HepG2 (cell line): ENCODE data around the gene NPFFR1. TPM values are rescaled to one million over a fixed set of nuclear protein-coding genes. Genes with fewer than 3 reads are reported as not detected.

Source experiments
- ATAC-seq: fragments of 200-7000 bp; cut with Tn5 transposase; 3 replicates; pipeline ENCODE4 v1.9.1; 2020; ENCODE audit warnings: mild to moderate bottlenecking, moderate library complexity
- BruUV-seq: library from RNA; stranded (reverse); fragments of 400-500 nt; replicated peaks from 2 replicates; lab custom pipeline; 2021; lab: Mats Ljungman, UMichigan
- CTCF ChIA-PET: fragments of 300-600 bp; formaldehyde crosslinking; extraction: SDS; loops from one replicate; lab custom pipeline; 2021; ENCODE audit warnings: low total read pairs, inconsistent platforms, low intra/inter-chr PET ratio; lab: Yijun Ruan, JAX
- POLR2A ChIA-PET: fragments of 350-600 bp; sonication (Branson Sonifier 250); formaldehyde crosslinking; loops from one replicate; lab custom pipeline; 2020; ENCODE audit warnings: antibody characterized with exemption, inconsistent platforms; lab: Yijun Ruan, JAX
- DNase-seq: peaks from one replicate; pipeline ENCODE4 v3.0.0-alpha.2; 2015; ENCODE audit warnings: low spot score
- FAIRE-seq: peaks from 3 replicates; lab custom pipeline; 2011; peaks lifted over from hg19 to GRCh38; lab: Jason Lieb, UNC
- H2AFZ ChIP-seq: one replicate; pipeline ENCODE4 v1.6.1; 2011; ENCODE audit warnings: low read length, inconsistent platforms
- H3K27ac ChIP-seq: fragments of 300-600 bp; 3 replicates; pipeline ENCODE4 v1.8.0; 2011; ENCODE audit warnings: mixed run types, mild to moderate bottlenecking, mixed read lengths, low read length, inconsistent platforms; ENCODE audit not compliant: insufficient read depth; ENCODE audit errors: extremely low read length
- H3K27me3 ChIP-seq, 2 experiments: fragments of 200-600 bp in 1 of 2; 2 replicates in 1 of 2; 3 replicates in 1 of 2; pipeline versions ENCODE4 v1.6.0 to v1.8.0; 2011; ENCODE audit warnings: low read length in 2 of 2, mild to moderate bottlenecking in 2 of 2, moderate library complexity in 2 of 2, inconsistent platforms in 1 of 2; ENCODE audit not compliant: insufficient read depth in 2 of 2, control insufficient read depth in 1 of 2
- H3K36me3 ChIP-seq, 2 experiments: fragments of 200-600 bp in 1 of 2; replicated peaks in 1 of 2; 2 replicates in 1 of 2; 3 replicates in 1 of 2; pipeline versions ENCODE4 v1.5.1 to v1.8.0; 2011; ENCODE audit warnings: low read length in 2 of 2, inconsistent platforms in 1 of 2; ENCODE audit not compliant: insufficient read depth in 2 of 2, control insufficient read depth in 1 of 2
- H3K4me1 ChIP-seq: 2 replicates; pipeline ENCODE4 v1.5.1; 2012; ENCODE audit warnings: low read length, inconsistent platforms; ENCODE audit not compliant: insufficient read depth
- H3K4me2 ChIP-seq: 2 replicates; pipeline ENCODE4 v1.6.0; 2011; ENCODE audit warnings: low read depth, low read length, inconsistent platforms
- H3K4me3 ChIP-seq, 3 experiments: fragments of 200-600 bp in 1 of 3; sonication (generic), shearing (Covaris generic) in 1 of 3; replicated peaks in 1 of 3; 2 replicates each; pipeline ENCODE4 v1.5.1; 2011 to 2016; ENCODE audit warnings: low read length in 3 of 3, inconsistent platforms in 2 of 3, low read depth in 2 of 3, mild to moderate bottlenecking in 2 of 3, control low read depth in 1 of 3, mixed read lengths in 1 of 3; ENCODE audit not compliant: insufficient read depth in 1 of 3
- H3K79me2 ChIP-seq: one replicate; pipeline ENCODE4 v1.6.1; 2011; ENCODE audit warnings: low read length, inconsistent platforms; ENCODE audit not compliant: insufficient read depth
- H3K9ac ChIP-seq: 2 replicates; pipeline ENCODE4 v1.6.0; 2011; ENCODE audit warnings: mild to moderate bottlenecking, low read depth, low read length, inconsistent platforms; ENCODE audit not compliant: insufficient read depth
- H3K9me3 ChIP-seq: 2 replicates; pipeline ENCODE4 v1.5.1; 2012; ENCODE audit warnings: mild to moderate bottlenecking, low read length
- H4K20me1 ChIP-seq: 2 replicates; pipeline ENCODE4 v1.6.0; 2011; ENCODE audit warnings: inconsistent platforms, mild to moderate bottlenecking, low read length, moderate library complexity; ENCODE audit not compliant: insufficient read depth
- ATM ChIP-seq: fragments of 450-650 bp; IDR thresholded peaks from 2 replicates; pipeline ENCODE4 v1.7.1; 2017; ENCODE audit warnings: mild to moderate bottlenecking, borderline replicate concordance
- CENPT ChIP-seq: sonication (generic); formaldehyde crosslinking; IDR thresholded peaks from 2 replicates; pipeline ENCODE4 v1.8.0; 2022; ENCODE audit warnings: low read depth, mild to moderate bottlenecking, moderate library complexity, missing genetic modification reagents
- CREM ChIP-seq, 2 experiments: sonication (generic) in 1 of 2; formaldehyde crosslinking in 1 of 2; IDR thresholded peaks; 2 replicates each; pipeline versions ENCODE4 v1.4.0 to v1.6.1; 2016 to 2020; ENCODE audit warnings: antibody characterized with exemption in 1 of 2, mild to moderate bottlenecking in 1 of 2, missing genetic modification reagents in 1 of 2
- DBP ChIP-seq: sonication (generic); formaldehyde crosslinking; IDR thresholded peaks from 2 replicates; pipeline ENCODE4 v1.4.0; 2020; ENCODE audit warnings: missing genetic modification reagents; ENCODE audit errors: not compliant biosample characterization
- FOSL1 ChIP-seq: sonication (generic); formaldehyde crosslinking; IDR thresholded peaks from 2 replicates; pipeline ENCODE4 v1.9.0; 2021; ENCODE audit warnings: missing genetic modification reagents, borderline replicate concordance
- FOSL2 ChIP-seq: sonication (generic); formaldehyde crosslinking; IDR thresholded peaks from 2 replicates; pipeline ENCODE4 v1.4.0; 2020; ENCODE audit warnings: missing genetic modification reagents
- HOXA5 ChIP-seq: sonication (generic); formaldehyde crosslinking; IDR thresholded peaks from 2 replicates; pipeline ENCODE4 v1.4.0; 2020; ENCODE audit warnings: missing genetic modification reagents
- MBD4 ChIP-seq: IDR thresholded peaks from 2 replicates; pipeline ENCODE4 v1.6.1; 2012; ENCODE audit warnings: low read length, inconsistent platforms, borderline replicate concordance
- NCOA1 ChIP-seq: sonication (generic); formaldehyde crosslinking; IDR thresholded peaks from 2 replicates; pipeline ENCODE4 v1.9.0; 2021; ENCODE audit warnings: missing genetic modification reagents
- SETDB1 ChIP-seq: sonication (generic); formaldehyde crosslinking; IDR thresholded peaks from 2 replicates; pipeline ENCODE4 v1.5.1; 2020; ENCODE audit warnings: missing genetic modification reagents, mild to moderate bottlenecking, borderline replicate concordance
- SIN3A ChIP-seq: IDR thresholded peaks from 2 replicates; pipeline ENCODE4 v1.6.1; 2011; ENCODE audit warnings: low read depth, mild to moderate bottlenecking, control low read depth, low read length, borderline replicate concordance
- ZC3H13 ChIP-seq: sonication (generic); formaldehyde crosslinking; IDR thresholded peaks from 2 replicates; pipeline ENCODE4 v1.8.1; 2023; ENCODE audit warnings: mild to moderate bottlenecking, missing genetic modification reagents, moderate library complexity
- ZFP36L1 ChIP-seq: sonication (generic); formaldehyde crosslinking; IDR thresholded peaks from 2 replicates; pipeline ENCODE4 v1.8.0; 2022; ENCODE audit warnings: mild to moderate bottlenecking, missing genetic modification reagents, moderate library complexity
- ZNF317 ChIP-seq: sonication (generic); formaldehyde crosslinking; IDR thresholded peaks from 2 replicates; pipeline ENCODE4 v1.5.0; 2020; ENCODE audit warnings: mild to moderate bottlenecking, missing genetic modification reagents
- ZNF503 ChIP-seq: sonication (generic); formaldehyde crosslinking; IDR thresholded peaks from 2 replicates; pipeline ENCODE4 v1.4.0; 2020; ENCODE audit warnings: missing genetic modification reagents
- ZNF577 ChIP-seq: sonication (generic); formaldehyde crosslinking; IDR thresholded peaks from 2 replicates; pipeline ENCODE4 v1.4.0; 2020; ENCODE audit warnings: mild to moderate bottlenecking, low read depth, missing genetic modification reagents, borderline replicate concordance
- ZNF790 ChIP-seq: sonication (generic); formaldehyde crosslinking; IDR thresholded peaks from 2 replicates; pipeline ENCODE4 v1.8.0; 2022; ENCODE audit warnings: missing genetic modification reagents, mild to moderate bottlenecking, borderline replicate concordance
- WGBS: methylation state at CpG from one replicate; pipeline ENCODE4 v1.1.6; 2017; ENCODE audit warnings: low lambda C conversion rate; 5-methylcytosine and 5-hydroxymethylcytosine counted together
- in situ Hi-C: cut with HindIII; loops from 2 replicates; pipeline ENCODE4 v1.10.0; 2017; ENCODE audit warnings: low pct_unique_long_range_greater_than_20kb; ENCODE audit not compliant: extremely low pct_ligation_motif_present
- intact Hi-C: fragments of 100-400 bp; cut with micrococcal nuclease; formaldehyde crosslinking; loops from one replicate; pipeline ENCODE4 v1.10.0; 2022; ENCODE audit not compliant: unreplicated experiment
- polyA plus RNA-seq, 8 experiments: library from polyadenylated mRNA; depleted of rRNA in 3 of 8; stranded (reverse) in 7 of 8; unstranded in 1 of 8; fragments of >200 nt; fragmentation: Illumina TruSeq in 4 of 8; extraction: Trizol in 4 of 8; gene quantifications; 2 replicates each; pipeline versions ENCODE4 v1.2.1 to v1.2.3, GENCODE V29; 2011 to 2016; ENCODE audit warnings: low read depth in 4 of 8, missing spikeins in 1 of 8, mixed read lengths in 1 of 8; ENCODE audit not compliant: insufficient read depth in 1 of 8
- total RNA-seq, 5 experiments: library from RNA; depleted of rRNA; stranded (reverse); fragments of >200 nt; fragmentation: Illumina TruSeq; extraction: Trizol; gene quantifications; 2 replicates each; pipeline ENCODE4 v1.2.3, GENCODE V29; 2016; ENCODE audit warnings: low read depth in 1 of 5

Gene NPFFR1
- total and polyA plus RNA-seq, 2 of the 13 experiments (the other 11 are each of a cell fraction or from before 2014, with no cell fraction given), result under 0.01 TPM; not detected in 1

GRCh38 chr10:70308121-70309060, 24.6 kb upstream of the NPFFR1 start:
- BruUV-seq, result no TSS peak
- Histone ChIP-seq H3K4me3 (no peak overlapping the region), H3K27ac (no peak overlapping the region), H3K36me3 (peaks cover 1 to 34% of the 10 kb centered on the region in 2 experiments; a peak in 4 of 5 replicates)
- no peak for ATAC-seq
- in situ Hi-C loops (no loop called here), intact Hi-C loops (no loop called here)
- WGBS, result 98% methylated on average over 14 of the region's 19 CpGs
- no peak for TF ChIP-seq NCOA1 (CRISPR knock-in tag)
- TF ChIP-seq ZNF317 (CRISPR knock-in tag), result no peak
- no peak for TF ChIP-seq FOSL1 (CRISPR knock-in tag)
- TF ChIP-seq CENPT (CRISPR knock-in tag), result no peak
- TF ChIP-seq ATM, result no peak
- no peak for TF ChIP-seq HOXA5 (CRISPR knock-in tag)
- TF ChIP-seq SETDB1 (CRISPR knock-in tag), result no peak
- TF ChIP-seq FOSL2 (CRISPR knock-in tag), result no peak
- TF ChIP-seq ZNF577 (CRISPR knock-in tag), result no peak
- no peak for TF ChIP-seq ZNF790
- TF ChIP-seq MBD4, result no peak
- no peak for TF ChIP-seq SIN3A
- no peak for TF ChIP-seq ZC3H13
- no peak for TF ChIP-seq ZFP36L1 (CRISPR knock-in tag)
- no peak for TF ChIP-seq ZNF503 (CRISPR knock-in tag)
- no peak for TF ChIP-seq CREM (IDR thresholded peaks at IDR 0.05)
- no peak for TF ChIP-seq CREM (CRISPR knock-in tag; IDR thresholded peaks at IDR 0.05)
- TF ChIP-seq DBP (CRISPR knock-in tag), result no peak
- TF ChIP-seq, all 625 proteins: peak for 0
- ChIA-PET POLR2A (no interaction called here), CTCF (no interaction called here)
- no peak overlapping the region for H3K4me2 ChIP-seq
- no peaks in the 10 kb centered on the region for H3K27me3 ChIP-seq
- peaks cover 2% of the 10 kb centered on the region for H3K79me2 ChIP-seq
- no peaks in the 10 kb centered on the region for H4K20me1 ChIP-seq
- H2AFZ ChIP-seq, result no peak overlapping the region
- no peaks in the 10 kb centered on the region for H3K9me3 ChIP-seq
- no peak overlapping the region for H3K9ac ChIP-seq
- DNase-seq, result no peak
- no peaks in the 10 kb centered on the region for H3K4me1 ChIP-seq
- FAIRE-seq, result no peak
